Measurements from ENCODE around the gene KLRC1.
"Not testable (repeated sequence)": the region's sequence is repeated elsewhere in the genome, so short reads cannot be mapped to it uniquely, and the experiment has no call there.

Gene KLRC1

DNA sequence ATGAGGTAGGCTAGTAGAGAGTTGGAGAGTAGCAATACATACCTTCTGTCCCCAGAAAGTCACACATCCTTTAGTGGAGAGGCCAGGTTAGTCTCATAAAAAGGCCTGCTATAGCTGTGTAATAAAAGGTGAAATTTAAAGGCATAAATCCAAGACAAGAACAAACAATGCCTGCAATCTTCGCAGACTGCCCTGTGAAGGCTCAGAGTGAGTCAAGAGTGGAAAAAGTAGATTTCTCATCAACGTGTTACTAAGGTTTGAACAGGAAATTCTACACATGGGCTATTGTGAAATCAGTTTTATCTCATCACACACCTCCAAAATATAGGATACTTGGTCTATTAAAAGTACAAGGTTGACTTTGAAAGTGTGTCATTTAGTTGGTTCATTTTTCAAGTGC is at the start of gene KLRC1:
TSS of gene KLRC1 (minus strand) at position 222 of the 400 bp plus-strand sequence. CDS start 2,221 bp downstream, outside the sequence.
- no peak for DNase-seq

DNA sequence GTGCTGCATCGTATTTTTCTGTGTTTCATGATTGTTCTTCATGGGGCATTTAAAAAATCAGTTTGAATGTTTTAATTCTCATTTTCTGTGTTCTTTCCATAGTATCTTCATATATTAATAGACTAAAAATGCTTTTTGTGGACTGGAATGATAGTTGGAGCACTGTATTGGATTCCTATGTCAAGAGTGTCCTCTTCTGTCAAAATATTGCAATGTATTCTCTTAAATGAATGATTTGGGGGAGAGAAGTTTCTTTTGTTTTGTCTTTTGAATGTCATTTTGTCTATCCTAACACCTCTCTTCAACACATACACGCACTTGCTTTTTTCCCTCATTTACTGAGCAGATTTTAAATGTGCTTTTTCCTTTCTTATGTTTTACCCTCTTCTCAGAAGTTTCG is 47.9 kb upstream of the KLRC1 start:
- no peak for DNase-seq

DNA sequence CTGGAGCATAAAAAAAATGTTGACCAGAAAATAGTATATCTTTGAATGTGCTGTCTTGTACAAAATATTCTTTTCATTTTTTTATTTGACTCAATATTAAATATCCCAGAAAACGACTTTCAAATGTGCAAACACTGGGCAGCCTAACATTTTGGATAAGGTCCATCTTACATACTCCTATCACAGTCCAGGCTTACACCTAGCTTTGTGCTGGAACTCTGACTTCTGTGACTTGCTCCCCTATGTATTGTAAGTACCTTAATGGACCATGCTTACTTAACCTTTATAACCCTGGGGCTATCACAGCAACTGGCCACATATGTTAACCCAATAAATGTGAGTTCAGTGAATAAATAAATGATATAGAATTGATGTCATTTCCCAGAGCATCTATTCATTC is 44.9 kb upstream of the KLRC1 start:
- DNase-seq, result no peak

DNA sequence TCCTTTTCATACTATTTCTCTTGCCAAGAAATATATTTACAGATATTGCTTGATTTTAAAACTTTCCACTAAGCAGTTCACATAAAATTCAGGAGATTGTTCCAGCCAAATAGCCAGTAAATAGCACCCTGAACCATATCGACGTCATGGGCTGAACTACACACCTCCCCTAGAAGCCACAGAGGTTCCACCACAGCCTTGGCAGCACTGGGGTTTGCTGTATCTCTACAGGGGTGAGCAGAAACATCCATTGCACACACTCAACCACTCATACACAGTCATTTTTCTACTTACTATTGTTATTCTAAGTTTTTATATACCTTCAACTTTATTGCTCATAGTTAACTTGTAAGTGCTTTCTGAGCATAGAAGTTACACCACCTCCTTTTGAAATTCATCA is 44.4 kb upstream of the KLRC1 start:
- DNase-seq, result peak; percentile 66

DNA sequence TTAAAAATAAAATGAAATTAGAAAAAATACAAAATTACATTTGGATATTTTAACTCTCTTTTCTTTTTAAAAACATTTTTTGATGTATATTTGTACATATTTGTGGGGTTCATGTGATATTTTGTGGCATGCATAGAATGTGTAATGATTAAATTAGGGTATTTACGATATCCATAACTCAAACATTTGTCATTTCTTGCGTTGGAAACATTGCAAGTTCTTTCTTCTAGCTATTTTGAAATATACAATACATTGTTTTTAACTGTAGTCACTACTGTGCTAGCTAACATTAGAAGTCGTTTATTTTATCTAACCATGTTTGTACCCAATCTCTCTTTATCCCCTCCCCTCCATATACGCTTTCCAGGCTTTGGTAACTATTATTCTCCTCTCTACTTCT is 38.6 kb upstream of the KLRC1 start:
- DNase-seq, result no peak

DNA sequence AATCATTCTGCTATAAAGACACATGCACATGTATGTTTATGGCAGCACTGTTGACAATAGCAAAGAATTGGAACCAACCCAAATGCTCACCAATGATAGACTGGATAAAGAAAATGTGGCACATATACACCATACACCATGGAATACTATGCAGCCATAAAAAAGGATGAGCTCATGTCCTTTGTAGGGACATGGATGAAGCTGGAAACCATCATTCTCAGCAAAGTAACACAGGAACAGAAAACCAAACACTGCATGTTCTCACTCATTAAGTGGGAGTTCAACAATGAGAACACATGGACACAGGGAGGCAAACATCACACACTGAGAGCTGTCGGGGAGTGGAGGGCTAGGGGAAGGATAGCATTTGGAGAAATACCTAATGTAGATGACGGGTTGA is 34.2 kb upstream of the KLRC1 start:
- not testable (repeated sequence) for DNase-seq

DNA sequence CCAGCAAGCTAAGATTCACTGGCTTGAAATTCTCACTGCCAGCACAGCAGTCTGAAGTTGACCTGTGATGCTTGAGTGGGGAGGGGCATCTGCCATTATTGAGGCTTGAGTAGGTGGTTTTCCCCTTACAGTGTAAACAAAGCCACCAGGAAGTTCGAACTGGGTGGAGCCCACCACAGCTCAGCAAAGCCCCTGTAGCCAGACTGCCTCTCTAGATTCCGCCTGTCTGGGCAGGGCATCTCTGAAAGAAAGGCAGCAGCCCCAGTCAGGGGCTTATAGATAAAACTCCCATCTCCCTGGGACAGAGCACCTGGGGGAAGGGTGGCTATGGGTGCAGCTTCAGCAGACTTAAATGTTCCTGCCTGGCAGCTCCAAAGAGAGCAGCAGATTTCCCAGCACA is 28.7 kb upstream of the KLRC1 start:
- DNase-seq, result peak; percentile 46

DNA sequence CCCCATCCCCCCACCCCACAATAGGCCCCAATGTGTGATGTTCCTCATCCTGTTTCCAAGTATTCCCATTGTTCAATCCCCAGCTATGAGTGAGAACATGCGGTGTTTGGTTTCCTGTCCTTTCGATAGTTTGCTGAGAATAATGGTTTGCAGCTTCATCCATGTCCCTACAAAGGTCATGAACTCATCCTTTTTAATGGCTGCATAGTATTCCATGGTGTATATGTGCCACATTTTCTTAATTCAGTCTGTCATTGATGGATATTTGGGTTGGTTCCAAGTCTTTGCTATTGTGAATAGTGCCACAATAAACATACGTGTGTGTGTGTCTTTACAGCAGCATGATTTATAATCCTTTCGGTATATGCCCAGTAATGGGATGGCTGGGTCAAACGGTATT is 19.6 kb upstream of the KLRC1 start:
- DNase-seq, result not testable (repeated sequence)

DNA sequence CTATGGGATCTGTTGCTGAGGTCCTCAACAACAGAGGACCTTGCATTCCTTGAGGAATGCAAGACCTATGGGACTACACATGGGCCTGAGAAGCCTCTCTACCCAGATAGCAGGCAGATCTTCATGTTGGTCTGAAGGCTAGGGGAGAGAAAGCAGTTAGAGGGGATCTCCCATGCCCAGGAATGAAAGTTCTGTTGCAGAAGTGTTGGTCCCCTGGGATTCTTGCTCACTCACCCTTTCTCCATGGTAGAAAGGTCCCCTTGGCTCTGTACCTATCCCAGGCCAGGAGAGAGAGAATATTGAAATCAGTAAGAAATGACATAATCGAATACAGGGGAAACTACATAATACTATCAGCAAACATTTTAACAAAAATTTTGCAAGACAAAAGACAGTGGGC is 16.5 kb upstream of the KLRC1 start:
- DNase-seq, result no peak

DNA sequence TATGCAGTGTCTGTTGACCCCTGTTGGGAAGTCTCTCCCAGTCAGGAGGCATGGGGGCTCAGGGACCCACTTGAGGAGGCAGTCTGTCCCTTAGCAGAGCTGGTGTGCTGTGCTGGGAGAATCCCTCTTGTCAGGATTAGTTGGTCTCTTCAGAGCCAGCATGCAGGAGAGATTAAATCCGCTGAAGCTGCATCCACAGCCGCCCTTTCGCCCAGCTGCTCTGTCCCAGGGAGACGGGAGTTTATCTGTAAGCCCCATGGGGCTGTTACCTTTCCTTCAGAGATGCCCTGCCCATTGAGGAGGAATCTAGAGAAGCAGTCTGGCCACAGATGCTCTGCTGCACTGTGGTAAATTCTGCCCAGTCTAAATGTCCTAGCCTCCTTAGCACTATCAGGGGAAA is 13.1 kb upstream of the KLRC1 start:
- DNase-seq, result no peak

DNA sequence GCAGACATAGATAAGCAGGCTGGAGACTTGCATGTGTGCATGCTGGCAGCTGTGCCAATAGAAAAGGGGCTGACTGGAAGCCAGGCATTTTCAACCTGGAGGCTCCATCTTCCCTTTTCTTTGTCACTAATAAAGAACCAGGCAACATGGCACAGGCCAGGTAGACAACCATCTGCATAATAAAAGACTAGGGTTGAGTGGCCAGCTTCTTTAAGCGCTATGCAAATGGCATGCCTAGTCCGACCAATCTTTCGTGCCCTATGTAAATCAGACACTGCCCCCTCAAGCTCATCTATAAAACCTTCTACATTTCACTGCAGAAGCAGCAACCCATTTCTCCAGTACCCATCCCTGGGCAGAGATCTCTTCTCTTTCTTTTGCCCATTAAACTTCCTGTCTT is 4.6 kb upstream of the KLRC1 start:
- DNase-seq, result no peak

DNA sequence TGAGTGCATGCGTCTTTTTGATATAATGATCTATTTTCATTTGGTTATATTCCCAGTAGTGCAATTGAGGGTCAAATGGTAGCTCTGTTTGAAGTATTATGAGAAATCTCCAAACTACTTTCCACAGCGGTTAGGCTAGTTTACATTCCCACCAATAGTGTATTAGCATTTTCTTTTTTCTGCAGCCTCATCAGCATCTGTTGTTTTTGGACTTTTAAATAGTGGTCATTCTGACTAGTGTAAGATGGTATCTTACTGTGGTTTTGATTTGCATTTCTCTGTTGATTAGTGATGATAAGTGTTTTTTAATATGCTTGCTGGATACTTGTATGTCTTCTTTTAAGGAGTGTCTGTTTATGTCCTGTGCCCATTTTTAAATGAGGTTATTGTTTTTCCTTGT is 3.7 kb upstream of the KLRC1 start:
- DNase-seq, result no peak

DNA sequence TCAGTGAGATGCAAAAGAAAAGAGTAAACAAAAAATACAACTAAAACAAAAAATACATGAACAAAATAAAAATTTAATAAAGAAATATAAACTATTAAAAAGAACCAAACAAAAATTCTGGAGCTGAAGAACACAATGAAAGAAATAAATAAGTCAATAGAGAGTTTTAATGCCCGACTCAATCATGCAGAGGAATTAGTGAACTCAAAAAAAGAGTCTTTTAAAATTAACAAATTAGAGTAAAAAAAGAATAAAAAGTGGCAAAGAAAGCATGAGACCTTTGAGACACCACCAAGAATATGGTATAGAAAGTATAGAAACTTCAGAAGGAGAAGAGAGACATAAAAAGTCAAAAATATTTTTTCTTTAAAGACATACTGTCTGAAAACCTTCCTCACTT is 2.6 kb upstream of the KLRC1 start:
- no peak for DNase-seq

DNA sequence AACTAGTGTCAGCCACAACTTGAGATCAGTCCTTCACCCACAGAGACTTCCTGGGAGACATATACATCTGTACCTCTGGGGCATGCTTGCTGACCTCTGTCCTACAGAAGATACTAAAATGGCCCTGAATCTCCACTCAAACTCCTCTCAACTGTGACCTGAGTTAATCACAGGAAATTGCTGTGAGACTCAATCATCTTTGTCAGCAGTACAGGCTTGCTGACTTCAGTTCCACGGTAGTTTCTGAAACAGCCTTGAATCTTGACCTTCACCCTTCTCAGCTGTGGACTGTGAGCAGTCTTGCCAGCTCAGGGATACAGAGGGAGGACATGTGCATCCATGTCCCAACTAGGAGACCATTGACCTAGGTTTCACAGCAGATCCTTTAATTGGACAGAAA is 1.4 kb upstream of the KLRC1 start:
- no peak for DNase-seq

DNA sequence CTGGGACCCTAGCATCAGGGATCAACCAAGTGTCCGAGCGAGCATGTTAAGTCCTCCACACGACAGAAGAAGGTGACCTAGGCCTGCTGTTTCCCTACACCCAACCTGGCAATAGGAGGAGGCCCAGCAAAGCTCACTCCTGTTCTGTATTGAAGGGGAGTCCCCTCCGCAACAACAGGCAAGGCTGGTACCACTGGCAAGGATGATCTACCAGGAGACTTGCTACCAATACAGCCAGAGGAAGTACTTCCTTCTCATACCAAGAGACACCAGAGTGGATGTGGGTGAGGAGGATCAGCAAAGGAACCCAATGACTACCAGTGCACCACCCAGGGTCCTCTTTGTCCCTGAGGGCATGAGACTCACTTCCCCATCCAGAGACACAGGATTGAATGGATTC is 4.9 kb downstream of the KLRC1 start:
- DNase-seq, result no peak

DNA sequence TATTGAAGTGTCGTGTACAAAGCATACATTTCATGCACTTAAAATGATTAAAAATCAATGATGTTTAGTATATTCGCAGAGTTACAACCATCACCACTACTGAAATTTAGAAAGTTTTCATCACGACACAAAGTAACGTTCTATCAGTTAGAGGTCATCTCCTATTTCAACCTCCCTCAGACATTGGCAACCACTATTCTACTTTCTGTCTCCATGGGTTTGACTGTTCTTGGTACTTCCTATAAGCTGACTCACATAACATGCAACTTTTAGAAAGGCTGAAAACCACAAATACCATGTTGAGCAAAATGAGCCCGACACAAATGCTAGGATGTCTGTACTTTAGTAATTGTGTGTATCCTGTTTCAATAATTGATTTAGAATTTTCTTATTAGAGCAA is 7.1 kb downstream of the KLRC1 start:
- DNase-seq, result not testable (repeated sequence)

DNA sequence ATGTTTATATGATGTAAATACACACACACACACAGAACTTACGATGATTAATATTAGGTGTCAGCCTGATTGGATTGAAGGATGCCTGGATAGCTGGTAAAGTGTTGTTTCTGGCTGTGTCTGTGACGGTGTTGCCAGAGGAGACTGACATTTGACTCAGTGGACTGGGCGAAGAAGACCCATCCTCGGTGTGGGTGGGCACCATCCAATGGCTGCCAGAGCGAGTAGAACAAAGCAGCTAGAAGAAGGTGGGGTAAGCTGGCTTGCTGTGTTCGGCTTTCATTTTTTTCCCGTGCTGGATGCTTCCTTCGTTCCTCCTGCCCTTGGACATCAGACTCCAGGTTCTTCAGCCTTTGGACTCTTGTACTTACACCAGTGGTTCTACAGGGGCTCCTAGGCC is 12.0 kb downstream of the KLRC1 start:
- not testable (repeated sequence) for DNase-seq

DNA sequence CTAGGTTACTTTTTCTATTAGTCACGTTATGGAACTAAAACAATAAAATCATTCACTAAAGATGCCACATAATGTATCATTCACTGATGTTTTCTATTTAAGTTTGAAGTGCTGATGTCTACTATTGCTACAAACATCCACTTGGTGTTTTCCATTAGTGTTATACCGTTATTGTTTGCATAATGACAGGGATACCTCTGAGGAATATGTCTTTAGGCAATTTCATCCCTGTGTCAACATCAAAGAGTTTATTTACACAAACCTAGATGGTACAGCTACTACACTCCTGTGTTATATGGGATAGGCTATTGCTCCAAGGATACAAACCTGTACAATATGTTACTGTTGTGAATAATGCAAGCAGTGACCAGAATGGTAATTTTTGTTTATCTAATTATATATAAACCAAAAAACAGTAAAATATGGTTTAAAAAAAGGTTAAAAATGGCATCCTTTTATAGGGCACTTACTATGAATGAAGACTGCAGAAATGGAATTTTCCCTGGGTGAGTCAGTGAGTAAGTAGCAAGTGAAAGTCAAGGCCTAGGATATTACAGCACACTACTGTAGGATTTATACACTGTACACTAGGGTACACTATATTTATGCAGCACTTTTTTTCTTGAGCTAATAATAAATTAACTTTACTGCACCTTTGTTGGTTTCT is 13.4 kb downstream of the KLRC1 start:
- DNase-seq, result not testable (repeated sequence)

DNA sequence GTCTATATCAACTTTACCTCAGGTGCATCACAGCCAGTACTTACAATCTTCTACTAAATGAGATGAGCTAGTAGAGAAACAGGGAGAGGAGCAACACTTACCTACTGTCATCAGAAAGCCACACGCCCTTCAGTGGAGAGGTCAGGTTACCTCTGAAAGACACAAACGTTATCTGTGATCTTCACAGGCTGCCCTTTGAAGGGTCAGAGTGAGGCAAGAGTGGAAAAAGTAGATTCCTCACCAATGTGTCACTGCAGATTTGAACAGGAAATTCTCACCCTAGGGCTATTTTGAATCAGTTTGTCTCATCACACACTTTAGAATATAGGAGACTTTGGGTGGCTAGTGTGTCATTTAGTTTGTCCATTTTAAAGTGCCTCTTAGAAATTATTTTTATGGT is 15.6 kb downstream of the KLRC1 start:
- DNase-seq, result not testable (repeated sequence)

DNA sequence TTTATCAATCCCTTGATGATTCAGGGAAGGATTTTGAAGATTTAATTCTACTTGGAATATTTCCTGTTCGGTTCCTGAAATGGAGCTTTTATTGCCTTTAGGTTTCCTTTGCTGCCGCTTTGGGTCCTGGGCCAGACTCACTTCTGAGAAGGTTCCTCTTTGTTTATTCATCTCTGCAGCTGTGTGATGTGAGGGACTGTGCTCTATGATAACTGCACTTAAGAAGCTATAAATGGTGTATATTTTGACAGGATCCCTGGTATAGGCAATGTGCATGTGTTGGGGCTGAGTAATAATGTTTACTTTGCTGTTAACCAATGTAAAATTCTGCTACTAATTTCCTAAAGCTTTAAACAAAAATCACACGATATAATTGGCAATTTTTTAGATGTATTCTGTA is 17.4 kb downstream of the KLRC1 start, which contains the start of gene KLRC2:
TSS of gene KLRC2 (minus strand) at position 195 of the 400 bp plus-strand sequence. CDS start at position 171, 24 bp downstream.
- DNase-seq, result peak; percentile 11

DNA sequence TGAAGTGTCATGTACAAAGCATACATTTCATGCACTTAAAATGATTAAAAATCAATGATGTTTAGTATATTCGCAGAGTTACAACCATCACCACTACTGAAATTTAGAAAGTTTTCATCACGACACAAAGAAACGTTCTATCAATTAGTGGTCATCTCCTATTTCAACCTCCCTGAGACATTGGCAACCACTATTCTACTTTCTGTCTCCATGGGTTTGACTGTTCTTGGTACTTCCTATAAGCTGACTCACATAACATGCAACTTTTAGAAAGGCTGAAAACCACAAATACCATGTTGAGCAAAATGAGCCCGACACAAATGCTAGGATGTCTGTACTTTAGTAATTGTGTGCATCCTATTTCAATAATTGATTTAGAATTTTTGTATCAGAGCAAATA is 22.6 kb downstream of the KLRC1 start:
- DNase-seq, result not testable (repeated sequence)

DNA sequence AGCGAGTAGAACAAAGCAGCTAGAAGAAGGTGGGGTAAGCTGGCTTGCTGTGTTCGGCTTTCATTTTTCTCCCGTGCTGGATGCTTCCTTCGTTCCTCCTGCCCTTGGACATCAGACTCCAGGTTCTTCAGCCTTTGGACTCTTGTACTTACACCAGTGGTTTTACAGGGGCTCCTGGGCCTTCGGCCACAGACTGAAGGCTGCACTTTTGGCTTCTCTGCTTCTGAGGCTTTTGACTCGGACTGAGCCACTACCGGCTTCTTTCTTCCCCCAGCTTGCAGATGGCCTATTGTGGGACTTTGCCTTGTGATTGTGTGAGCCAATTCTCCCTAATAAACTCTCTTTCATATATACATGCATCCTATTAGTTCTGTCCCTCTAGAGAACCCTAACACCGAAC is 27.2 kb downstream of the KLRC1 start:
- DNase-seq, result not testable (repeated sequence)

DNA sequence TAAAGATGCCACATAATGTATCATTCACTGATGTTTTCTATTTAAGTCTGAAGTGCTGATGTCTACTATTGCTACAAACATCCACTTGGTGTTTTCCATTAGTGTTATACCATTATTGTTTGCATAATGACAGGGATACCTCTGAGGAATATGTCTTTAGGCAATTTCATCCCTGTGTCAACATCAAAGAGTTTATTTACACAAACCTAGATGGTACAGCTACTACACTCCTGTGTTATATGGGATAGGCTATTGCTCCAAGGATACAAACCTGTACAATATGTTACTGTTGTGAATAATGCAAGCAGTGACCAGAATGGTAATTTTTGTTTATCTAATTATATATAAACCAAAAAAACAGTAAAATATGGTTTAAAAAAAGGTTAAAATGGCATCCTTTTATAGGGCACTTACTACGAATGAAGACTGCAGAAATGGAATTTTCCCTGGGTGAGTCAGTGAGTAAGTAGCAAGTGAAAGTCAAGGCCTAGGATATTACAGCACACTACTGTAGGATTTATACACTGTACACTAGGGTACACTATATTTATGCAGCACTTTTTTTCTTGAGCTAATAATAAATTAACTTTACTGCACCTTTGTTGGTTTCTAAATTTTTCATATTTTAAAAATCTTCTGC is 28.8 kb downstream of the KLRC1 start:
- DNase-seq, result not testable (repeated sequence)

DNA sequence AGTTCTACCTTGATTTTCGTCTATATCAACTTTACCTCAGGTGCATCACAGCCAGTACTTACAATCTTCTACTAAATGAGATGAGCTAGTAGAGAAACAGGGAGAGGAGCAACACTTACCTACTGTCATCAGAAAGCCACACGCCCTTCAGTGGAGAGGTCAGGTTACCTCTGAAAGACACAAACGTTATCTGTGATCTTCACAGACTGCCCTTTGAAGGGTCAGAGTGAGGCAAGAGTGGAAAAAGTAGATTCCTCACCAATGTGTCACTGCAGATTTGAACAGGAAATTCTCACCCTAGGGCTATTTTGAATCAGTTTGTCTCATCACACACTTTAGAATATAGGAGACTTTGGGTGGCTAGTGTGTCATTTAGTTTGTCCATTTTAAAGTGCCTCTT is 31.0 kb downstream of the KLRC1 start:
- DNase-seq, result not testable (repeated sequence)

DNA sequence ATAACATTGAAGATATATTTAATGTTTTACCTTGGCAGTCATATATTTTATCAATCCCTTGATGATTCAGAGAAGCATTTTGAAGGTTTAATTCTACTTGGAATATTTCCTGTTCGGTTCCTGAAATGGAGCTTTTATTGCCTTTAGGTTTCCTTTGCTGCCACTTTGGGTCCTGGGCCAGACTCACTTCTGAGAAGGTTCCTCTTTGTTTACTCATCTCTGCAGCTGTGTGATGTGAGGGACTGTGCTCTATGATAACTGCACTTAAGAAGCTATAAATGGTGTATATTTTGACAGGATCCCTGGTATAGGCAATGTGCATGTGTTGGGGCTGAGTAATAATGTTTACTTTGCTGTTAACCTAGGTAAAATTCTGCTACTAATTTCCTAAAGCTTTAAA is 32.8 kb downstream of the KLRC1 start, which contains the start of gene KLRC3:
TSS of gene KLRC3 (minus strand) at position 262 of the 400 bp plus-strand sequence. CDS start at position 217, 45 bp downstream.
- DNase-seq, result not testable (repeated sequence)
